ENCODE data around the gene ABCD1. TPM values are rescaled to one million over a fixed set of nuclear protein-coding genes. Genes with fewer than 3 reads are reported as not detected.

The ABCD1 gene
- total RNA-seq, 1 donor from 2014 or later: 11.0 TPM

DNA sequence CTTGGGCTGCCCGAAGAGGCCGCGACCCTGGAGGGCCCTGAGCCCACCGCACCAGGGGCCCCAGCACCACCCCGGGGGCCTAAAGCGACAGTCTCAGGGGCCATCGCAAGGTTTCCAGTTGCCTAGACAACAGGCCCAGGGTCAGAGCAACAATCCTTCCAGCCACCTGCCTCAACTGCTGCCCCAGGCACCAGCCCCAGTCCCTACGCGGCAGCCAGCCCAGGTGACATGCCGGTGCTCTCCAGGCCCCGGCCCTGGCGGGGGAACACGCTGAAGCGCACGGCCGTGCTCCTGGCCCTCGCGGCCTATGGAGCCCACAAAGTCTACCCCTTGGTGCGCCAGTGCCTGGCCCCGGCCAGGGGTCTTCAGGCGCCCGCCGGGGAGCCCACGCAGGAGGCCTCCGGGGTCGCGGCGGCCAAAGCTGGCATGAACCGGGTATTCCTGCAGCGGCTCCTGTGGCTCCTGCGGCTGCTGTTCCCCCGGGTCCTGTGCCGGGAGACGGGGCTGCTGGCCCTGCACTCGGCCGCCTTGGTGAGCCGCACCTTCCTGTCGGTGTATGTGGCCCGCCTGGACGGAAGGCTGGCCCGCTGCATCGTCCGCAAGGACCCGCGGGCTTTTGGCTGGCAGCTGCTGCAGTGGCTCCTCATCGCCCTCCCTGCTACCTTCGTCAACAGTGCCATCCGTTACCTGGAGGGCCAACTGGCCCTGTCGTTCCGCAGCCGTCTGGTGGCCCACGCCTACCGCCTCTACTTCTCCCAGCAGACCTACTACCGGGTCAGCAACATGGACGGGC, 579 bp downstream of the ABCD1 start:
- Histone ChIP-seq H3K4me3 (peak overlapping the region; percentile 59 to 63), H3K36me3 (peaks cover 0 to 7% of the 10 kb centered on the region in 2 donors), H3K27ac (peak overlapping the region; percentile 79), H3K27me3 (no peaks in the 10 kb centered on the region), H3K9me3 (no peaks in the 10 kb centered on the region), H3K4me1 (peaks cover 52% of the 10 kb centered on the region)
- intact Hi-C loops (cut with DNase I): no loop called here
- TF ChIP-seq, protein P1, sequence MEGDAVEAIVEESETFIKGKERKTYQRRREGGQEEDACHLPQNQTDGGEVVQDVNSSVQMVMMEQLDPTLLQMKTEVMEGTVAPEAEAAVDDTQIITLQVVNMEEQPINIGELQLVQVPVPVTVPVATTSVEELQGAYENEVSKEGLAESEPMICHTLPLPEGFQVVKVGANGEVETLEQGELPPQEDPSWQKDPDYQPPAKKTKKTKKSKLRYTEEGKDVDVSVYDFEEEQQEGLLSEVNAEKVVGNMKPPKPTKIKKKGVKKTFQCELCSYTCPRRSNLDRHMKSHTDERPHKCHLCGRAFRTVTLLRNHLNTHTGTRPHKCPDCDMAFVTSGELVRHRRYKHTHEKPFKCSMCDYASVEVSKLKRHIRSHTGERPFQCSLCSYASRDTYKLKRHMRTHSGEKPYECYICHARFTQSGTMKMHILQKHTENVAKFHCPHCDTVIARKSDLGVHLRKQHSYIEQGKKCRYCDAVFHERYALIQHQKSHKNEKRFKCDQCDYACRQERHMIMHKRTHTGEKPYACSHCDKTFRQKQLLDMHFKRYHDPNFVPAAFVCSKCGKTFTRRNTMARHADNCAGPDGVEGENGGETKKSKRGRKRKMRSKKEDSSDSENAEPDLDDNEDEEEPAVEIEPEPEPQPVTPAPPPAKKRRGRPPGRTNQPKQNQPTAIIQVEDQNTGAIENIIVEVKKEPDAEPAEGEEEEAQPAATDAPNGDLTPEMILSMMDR (IDR thresholded peaks at IDR 0.05): no peak
- peak in 1 of 2 donors; percentile 22 for TF ChIP-seq POLR2AphosphoS5 (IDR thresholded peaks at IDR 0.05; ENCODE audit: insufficient read depth in 1 of 2, low read depth in 1 of 2)
- no peak for DNase-seq (ENCODE audit: extremely low spot score in 2 of 2)

DNA sequence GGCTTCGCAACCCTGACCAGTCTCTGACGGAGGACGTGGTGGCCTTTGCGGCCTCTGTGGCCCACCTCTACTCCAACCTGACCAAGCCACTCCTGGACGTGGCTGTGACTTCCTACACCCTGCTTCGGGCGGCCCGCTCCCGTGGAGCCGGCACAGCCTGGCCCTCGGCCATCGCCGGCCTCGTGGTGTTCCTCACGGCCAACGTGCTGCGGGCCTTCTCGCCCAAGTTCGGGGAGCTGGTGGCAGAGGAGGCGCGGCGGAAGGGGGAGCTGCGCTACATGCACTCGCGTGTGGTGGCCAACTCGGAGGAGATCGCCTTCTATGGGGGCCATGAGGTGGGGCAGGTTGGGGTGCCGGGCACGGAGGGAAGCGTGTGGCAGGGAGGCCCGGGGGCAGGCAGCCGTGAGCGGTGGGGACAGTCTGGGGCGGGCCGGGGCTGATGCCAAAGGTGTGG, 1.2 kb downstream of the ABCD1 start:
- Histone ChIP-seq H3K27me3 (no peaks in the 10 kb centered on the region), H3K4me3 (peak overlapping the region; percentile 17 to 63), H3K4me1 (peaks cover 52% of the 10 kb centered on the region), H3K9me3 (no peaks in the 10 kb centered on the region), H3K27ac (peak overlapping the region; percentile 78), H3K36me3 (peaks cover 0 to under 1% of the 10 kb centered on the region in 2 donors)
- no peak for DNase-seq (ENCODE audit: extremely low spot score in 2 of 2)
- intact Hi-C loops (cut with DNase I): no loop called here
- TF ChIP-seq, protein P1 (IDR thresholded peaks at IDR 0.05): no peak
- no peak for TF ChIP-seq POLR2A (IDR thresholded peaks at IDR 0.05)
- no peak for TF ChIP-seq POLR2AphosphoS5 (IDR thresholded peaks at IDR 0.05; ENCODE audit: insufficient read depth in 1 of 2, low read depth in 1 of 2)

DNA sequence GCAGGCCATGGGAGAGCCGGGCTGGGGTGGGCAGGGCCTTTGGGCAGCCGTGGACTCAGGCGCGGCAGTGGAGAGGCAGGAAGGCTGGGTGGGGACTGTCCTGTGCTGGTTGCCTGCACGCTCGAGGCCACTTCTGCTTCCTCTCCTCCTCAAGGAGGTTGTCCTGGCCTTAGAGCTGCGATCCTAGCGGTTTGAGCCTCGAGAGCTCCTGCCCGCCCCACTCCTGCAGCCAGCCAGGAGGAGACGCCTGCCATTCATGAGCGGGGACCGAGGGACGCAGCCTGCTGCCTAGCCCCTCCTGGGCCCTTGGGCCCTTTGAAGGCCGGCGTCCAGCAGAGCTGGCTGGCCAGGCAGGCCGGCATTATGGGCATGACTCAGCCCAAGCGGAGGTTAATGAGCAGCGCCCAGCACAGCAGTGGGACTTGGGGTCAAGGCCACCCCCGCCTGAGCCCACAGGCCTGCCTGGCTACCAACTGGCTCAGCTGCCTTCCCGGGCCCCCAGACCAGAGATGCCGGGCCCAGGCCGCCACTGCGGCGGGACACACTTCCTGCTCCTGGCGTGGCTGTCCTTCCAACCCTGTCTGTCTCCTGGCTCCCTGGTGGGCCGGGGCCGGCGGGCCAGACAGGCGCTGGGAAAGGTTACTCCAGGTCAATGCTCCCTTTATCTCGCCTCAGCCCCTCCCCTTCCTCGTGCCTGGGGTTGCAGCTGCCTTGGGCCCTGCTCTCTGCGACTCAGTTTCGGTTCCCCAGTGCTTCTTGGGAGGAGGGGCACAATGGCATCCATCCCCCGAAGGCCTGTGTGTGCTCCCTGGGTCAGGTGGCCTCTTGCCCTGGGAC, 1.8 kb downstream of the ABCD1 start:
- Histone ChIP-seq H3K9me3 (no peaks in the 10 kb centered on the region), H3K4me3 (peak overlapping the region; percentile 17 to 63), H3K27me3 (no peaks in the 10 kb centered on the region), H3K36me3 (no peaks in the 10 kb centered on the region), H3K27ac (peak overlapping the region; percentile 78), H3K4me1 (peaks cover 52% of the 10 kb centered on the region)
- TF ChIP-seq POLR2AphosphoS5 (IDR thresholded peaks at IDR 0.05; ENCODE audit: insufficient read depth in 1 of 2, low read depth in 1 of 2) (peak in 1 of 2 donors; percentile 50), POLR2A (IDR thresholded peaks at IDR 0.05) (no peak)
- TF ChIP-seq, protein P1 (IDR thresholded peaks at IDR 0.05): no peak
- intact Hi-C loops (cut with DNase I): no loop called here
- DNase-seq (ENCODE audit: extremely low spot score in 2 of 2): no peak

DNA sequence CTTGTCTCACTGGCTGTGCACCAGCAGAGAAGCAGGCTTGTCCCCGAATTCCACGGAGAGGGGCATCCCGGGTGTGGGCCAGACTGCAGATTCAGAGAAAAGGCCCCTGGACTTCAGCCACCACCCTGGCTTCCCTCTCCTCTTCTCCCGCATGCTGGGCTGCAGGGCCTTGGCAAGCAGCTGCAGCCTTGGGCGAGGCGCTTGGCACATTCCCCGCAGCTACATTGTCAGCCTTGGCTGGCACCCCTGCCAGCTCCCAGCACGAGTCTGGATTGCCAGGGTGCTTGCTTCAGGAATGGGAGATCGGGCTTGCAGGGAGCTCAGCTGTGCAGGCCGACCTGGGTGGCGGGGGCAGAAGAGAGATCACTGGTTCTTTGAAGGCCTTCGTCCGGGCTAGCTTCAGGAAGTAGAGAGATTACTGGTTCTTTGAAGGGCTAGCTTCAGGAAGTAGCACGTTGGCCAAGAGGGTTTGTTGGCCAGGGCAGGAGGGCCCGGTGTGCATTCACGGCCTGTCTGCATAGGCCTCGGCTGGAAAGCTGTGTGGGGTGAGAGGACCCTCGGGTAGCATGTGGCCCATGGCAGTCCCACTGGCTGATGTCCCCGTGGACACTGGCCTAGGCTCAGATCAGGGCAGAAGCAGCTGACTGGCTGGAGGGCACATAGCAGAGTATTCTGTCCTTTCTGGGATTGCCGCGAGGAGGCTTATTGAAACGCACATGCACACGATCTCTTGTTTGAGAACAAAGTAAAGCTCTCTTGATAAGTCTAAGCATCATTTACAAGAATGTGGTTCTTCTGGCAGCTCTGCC, 2.7 kb downstream of the ABCD1 start:
- no peaks in the 10 kb centered on the region for H3K27me3 ChIP-seq
- TF ChIP-seq POLR2A (IDR thresholded peaks at IDR 0.05) (no peak), POLR2AphosphoS5 (IDR thresholded peaks at IDR 0.05; ENCODE audit: insufficient read depth in 1 of 2, low read depth in 1 of 2) (no peak)
- TF ChIP-seq, protein P1 (IDR thresholded peaks at IDR 0.05): no peak
- DNase-seq (ENCODE audit: extremely low spot score in 2 of 2): no peak
- peaks cover 44% of the 10 kb centered on the region for H3K4me1 ChIP-seq
- H3K9me3 ChIP-seq: no peaks in the 10 kb centered on the region
- intact Hi-C loops (cut with DNase I): no loop called here
- no peaks in the 10 kb centered on the region for H3K36me3 ChIP-seq
- peak overlapping the region; percentile 17 to 63 for H3K4me3 ChIP-seq
- H3K27ac ChIP-seq: peak overlapping the region; percentile 78
